ENCODE results near the gene EPAS1.

DNA sequence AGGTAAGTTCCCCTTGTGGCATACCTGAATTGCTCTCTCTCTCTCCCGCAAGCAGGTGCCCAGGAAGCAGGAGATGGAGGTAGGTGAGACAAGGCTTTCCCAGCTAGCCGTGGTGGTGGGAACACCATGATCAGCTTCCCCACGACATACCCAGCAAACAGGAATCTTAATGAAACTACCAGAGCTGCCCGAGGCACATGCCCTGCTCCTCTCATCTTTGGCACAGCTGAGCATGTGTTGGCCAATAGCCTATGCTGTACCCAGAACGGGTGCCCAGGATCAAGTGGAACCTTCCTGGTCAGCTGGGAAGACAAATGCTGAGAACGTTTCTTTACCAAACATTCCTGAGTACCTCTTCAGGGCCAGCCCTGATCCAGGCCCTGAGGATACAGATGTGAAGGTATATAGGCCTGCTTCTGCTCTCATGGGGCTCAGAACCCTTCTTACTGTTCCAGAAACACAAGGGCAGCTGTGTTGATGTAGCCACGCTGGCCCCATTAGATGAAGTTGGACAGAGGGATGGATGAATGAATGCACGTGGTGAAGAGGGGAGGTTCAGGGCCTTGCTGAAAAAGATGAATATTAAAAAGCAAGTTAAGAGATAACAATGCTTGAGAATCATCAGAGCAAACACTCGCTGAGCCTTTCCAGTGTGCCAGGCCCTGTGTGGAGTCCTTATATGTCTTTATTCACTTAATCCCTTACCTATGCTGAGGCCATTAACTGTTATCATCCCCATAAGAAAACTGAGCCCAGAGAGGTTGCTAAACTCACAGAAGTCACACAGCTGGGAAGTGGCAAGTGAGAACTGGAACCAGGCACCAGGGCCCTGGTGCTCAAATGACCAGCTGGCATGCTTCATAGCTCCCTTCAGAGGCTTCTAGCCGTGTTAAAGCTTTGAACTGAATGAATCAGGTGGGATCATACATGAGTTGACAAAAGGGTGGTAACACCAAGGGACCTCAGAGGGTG is 113.4 kb downstream of the EPAS1 start:
- TF ChIP-seq POLR2AphosphoS5 (IDR thresholded peaks at IDR 0.05): peak in 1 of 2 donors; percentile 52
- TF ChIP-seq, protein P1, sequence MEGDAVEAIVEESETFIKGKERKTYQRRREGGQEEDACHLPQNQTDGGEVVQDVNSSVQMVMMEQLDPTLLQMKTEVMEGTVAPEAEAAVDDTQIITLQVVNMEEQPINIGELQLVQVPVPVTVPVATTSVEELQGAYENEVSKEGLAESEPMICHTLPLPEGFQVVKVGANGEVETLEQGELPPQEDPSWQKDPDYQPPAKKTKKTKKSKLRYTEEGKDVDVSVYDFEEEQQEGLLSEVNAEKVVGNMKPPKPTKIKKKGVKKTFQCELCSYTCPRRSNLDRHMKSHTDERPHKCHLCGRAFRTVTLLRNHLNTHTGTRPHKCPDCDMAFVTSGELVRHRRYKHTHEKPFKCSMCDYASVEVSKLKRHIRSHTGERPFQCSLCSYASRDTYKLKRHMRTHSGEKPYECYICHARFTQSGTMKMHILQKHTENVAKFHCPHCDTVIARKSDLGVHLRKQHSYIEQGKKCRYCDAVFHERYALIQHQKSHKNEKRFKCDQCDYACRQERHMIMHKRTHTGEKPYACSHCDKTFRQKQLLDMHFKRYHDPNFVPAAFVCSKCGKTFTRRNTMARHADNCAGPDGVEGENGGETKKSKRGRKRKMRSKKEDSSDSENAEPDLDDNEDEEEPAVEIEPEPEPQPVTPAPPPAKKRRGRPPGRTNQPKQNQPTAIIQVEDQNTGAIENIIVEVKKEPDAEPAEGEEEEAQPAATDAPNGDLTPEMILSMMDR (IDR thresholded peaks at IDR 0.05): no peak
- peak in 1 of 4 donors; percentile 28 for TF ChIP-seq POLR2A (IDR thresholded peaks at IDR 0.05)
- peak in 2 of 4 donors; percentile 14 to 40 for TF ChIP-seq EP300 (IDR thresholded peaks at IDR 0.05)
